Keratinocyte (primary cell): ENCODE data around the gene HPCAL4. TPM values are rescaled to one million over a fixed set of nuclear protein-coding genes. Genes with fewer than 3 reads are reported as not detected.

Experiments used
- DNase-seq: peaks from one replicate; pipeline ENCODE4 v3.0.0-alpha.2; 2011; ENCODE audit warnings: low read depth, missing footprints, low spot score
- FAIRE-seq: peaks from 2 replicates; lab custom pipeline; 2011; peaks lifted over from hg19 to GRCh38; lab: Jason Lieb, UNC
- H2AFZ ChIP-seq: 2 replicates; pipeline ENCODE4 v1.6.0; 2012; ENCODE audit warnings: low read length, control low read depth, inconsistent platforms; ENCODE audit not compliant: control insufficient read depth
- H3K27ac ChIP-seq: 2 replicates; pipeline ENCODE4 v1.5.1; 2011; ENCODE audit warnings: low read length; ENCODE audit not compliant: control insufficient read depth, insufficient read depth
- H3K27me3 ChIP-seq: 3 replicates; pipeline ENCODE4 v1.6.0; 2011; ENCODE audit warnings: low read length; ENCODE audit not compliant: control insufficient read depth, insufficient read depth; ENCODE audit errors: extremely low read depth
- H3K36me3 ChIP-seq, 2 experiments: 2 replicates in 1 of 2; 3 replicates in 1 of 2; pipeline ENCODE4 v1.5.1; 2011; ENCODE audit warnings: low read length in 2 of 2, mild to moderate bottlenecking in 1 of 2; ENCODE audit not compliant: control insufficient read depth in 2 of 2, insufficient read depth in 2 of 2; ENCODE audit errors: extremely low read depth in 1 of 2
- H3K4me1 ChIP-seq: 3 replicates; pipeline ENCODE4 v1.5.1; 2011; ENCODE audit warnings: low read length; ENCODE audit not compliant: control insufficient read depth, insufficient read depth; ENCODE audit errors: extremely low read depth
- H3K4me2 ChIP-seq: 3 replicates; pipeline ENCODE4 v1.6.0; 2011; ENCODE audit warnings: low read depth, low read length; ENCODE audit not compliant: control insufficient read depth, insufficient read depth; ENCODE audit errors: extremely low read depth
- H3K4me3 ChIP-seq, 3 experiments: fragments of 200-600 bp in 1 of 3; sonication (generic) in 1 of 3; 2 replicates in 2 of 3; 3 replicates in 1 of 3; pipeline ENCODE4 v1.5.1; 2011 to 2016; ENCODE audit warnings: low read length in 3 of 3, mild to moderate bottlenecking in 3 of 3, control low read depth in 2 of 3, inconsistent platforms in 1 of 3, low read depth in 1 of 3, mixed read lengths in 1 of 3, mixed run types in 1 of 3, moderate library complexity in 1 of 3; ENCODE audit not compliant: control insufficient read depth in 2 of 3, insufficient read depth in 2 of 3; ENCODE audit errors: extremely low read depth in 1 of 3
- H3K79me2 ChIP-seq: 2 replicates; pipeline ENCODE4 v1.6.0; 2012; ENCODE audit warnings: low read length; ENCODE audit not compliant: control insufficient read depth, insufficient read depth
- H3K9ac ChIP-seq: 3 replicates; pipeline ENCODE4 v1.6.0; 2011; ENCODE audit warnings: low read length; ENCODE audit not compliant: control insufficient read depth, insufficient read depth; ENCODE audit errors: extremely low read depth
- H3K9me1 ChIP-seq: 3 replicates; pipeline ENCODE4 v1.6.0; 2011; ENCODE audit warnings: low read length; ENCODE audit not compliant: control insufficient read depth, insufficient read depth; ENCODE audit errors: extremely low read depth
- H3K9me3 ChIP-seq: 2 replicates; pipeline ENCODE4 v1.5.1; 2012; ENCODE audit warnings: low read depth, low read length; ENCODE audit not compliant: control insufficient read depth
- H4K20me1 ChIP-seq: 3 replicates; pipeline ENCODE4 v1.6.0; 2011; ENCODE audit warnings: low read length; ENCODE audit not compliant: control insufficient read depth, insufficient read depth; ENCODE audit errors: extremely low read depth
- EZH2 ChIP-seq: IDR thresholded peaks from one replicate; pipeline ENCODE4 v1.6.1; 2012; ENCODE audit warnings: inconsistent platforms, mild to moderate bottlenecking, low read length, moderate library complexity
- dilution Hi-C: fragments of 300-500 bp; cut with MboI; formaldehyde crosslinking; loops from one replicate; pipeline ENCODE4 v1.7.0; 2020; ENCODE audit warnings: low sequenced_read_pairs; ENCODE audit not compliant: extremely low pct_ligation_motif_present
- polyA plus RNA-seq, 5 experiments: library from polyadenylated mRNA; depleted of rRNA in 3 of 5; stranded (reverse) in 3 of 5; stranded (forward) in 1 of 5; unstranded in 1 of 5; fragments of >200 nt; gene quantifications; 1 replicate in 1 of 5; 2 replicates in 3 of 5; 3 replicates in 1 of 5; pipeline versions ENCODE4 v1.2.1 to v1.2.3, GENCODE V29; 2011 to 2012; ENCODE audit warnings: missing spikeins in 2 of 5, low read depth in 1 of 5, low replicate concordance in 1 of 5
- TF ChIP-seq, protein P1 (sequence below), 3 experiments: IDR thresholded peaks in 1 of 3; conservative IDR thresholded peaks in 1 of 3; optimal IDR thresholded peaks in 1 of 3; 2 replicates in 2 of 3; 3 replicates in 1 of 3; pipeline versions ENCODE3 to v1.5.1; 2011; ENCODE audit warnings: low read length in 3 of 3, mild to moderate bottlenecking in 3 of 3, moderate library complexity in 2 of 3, control low read depth in 1 of 3, inconsistent platforms in 1 of 3; ENCODE audit not compliant: insufficient read depth in 2 of 3; ENCODE audit errors: extremely low read depth in 1 of 3

Gene HPCAL4
- polyA plus RNA-seq, 1 donor (not counting 4 experiments of a cell fraction or from before 2014, with no cell fraction given), result not detected

DNA sequence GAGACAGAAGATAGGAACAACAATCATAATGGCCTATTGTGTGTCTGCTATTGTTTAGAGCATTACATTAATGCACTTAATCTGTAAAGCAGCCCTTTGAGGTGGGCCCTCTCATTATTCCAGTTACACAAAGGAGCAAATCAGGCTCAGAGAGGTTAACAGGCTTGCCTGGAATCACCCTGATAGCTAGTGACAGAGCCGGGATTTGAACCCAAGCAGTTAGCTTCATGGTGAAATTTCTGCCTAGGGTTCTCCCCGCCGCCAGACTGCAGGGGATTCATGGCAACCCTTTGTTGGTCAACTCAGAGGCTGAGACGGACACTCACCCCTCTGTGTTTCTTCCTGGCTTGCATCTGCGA lies 58.9 kb downstream of the HPCAL4 start:
- Histone ChIP-seq H3K9ac (no peak overlapping the region), H3K4me3 (no peak overlapping the region), H3K4me2 (no peak overlapping the region), H3K27ac (no peak overlapping the region), H3K79me2 (no peaks in the 10 kb centered on the region), H3K27me3 (peaks cover 50% of the 10 kb centered on the region), H3K36me3 (no peaks in the 10 kb centered on the region), H2AFZ (no peak overlapping the region), H3K9me3 (no peaks in the 10 kb centered on the region), H3K9me1 (no peaks in the 10 kb centered on the region), H3K4me1 (no peaks in the 10 kb centered on the region), H4K20me1 (no peaks in the 10 kb centered on the region)
- no peak for DNase-seq
- no peak for TF ChIP-seq EZH2
- TF ChIP-seq, protein P1, sequence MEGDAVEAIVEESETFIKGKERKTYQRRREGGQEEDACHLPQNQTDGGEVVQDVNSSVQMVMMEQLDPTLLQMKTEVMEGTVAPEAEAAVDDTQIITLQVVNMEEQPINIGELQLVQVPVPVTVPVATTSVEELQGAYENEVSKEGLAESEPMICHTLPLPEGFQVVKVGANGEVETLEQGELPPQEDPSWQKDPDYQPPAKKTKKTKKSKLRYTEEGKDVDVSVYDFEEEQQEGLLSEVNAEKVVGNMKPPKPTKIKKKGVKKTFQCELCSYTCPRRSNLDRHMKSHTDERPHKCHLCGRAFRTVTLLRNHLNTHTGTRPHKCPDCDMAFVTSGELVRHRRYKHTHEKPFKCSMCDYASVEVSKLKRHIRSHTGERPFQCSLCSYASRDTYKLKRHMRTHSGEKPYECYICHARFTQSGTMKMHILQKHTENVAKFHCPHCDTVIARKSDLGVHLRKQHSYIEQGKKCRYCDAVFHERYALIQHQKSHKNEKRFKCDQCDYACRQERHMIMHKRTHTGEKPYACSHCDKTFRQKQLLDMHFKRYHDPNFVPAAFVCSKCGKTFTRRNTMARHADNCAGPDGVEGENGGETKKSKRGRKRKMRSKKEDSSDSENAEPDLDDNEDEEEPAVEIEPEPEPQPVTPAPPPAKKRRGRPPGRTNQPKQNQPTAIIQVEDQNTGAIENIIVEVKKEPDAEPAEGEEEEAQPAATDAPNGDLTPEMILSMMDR (optimal IDR thresholded peaks at IDR 0.05 in 1 of 3, IDR thresholded peaks at IDR 0.05 in 1 of 3, conservative IDR thresholded peaks at IDR 0.05 in 1 of 3; ENCODE audit: extremely low read depth in 1 of 3, insufficient read depth in 2 of 3, low read length in 3 of 3), result no peak
- dilution Hi-C loops, result no loop called here
- FAIRE-seq, result no peak

DNA sequence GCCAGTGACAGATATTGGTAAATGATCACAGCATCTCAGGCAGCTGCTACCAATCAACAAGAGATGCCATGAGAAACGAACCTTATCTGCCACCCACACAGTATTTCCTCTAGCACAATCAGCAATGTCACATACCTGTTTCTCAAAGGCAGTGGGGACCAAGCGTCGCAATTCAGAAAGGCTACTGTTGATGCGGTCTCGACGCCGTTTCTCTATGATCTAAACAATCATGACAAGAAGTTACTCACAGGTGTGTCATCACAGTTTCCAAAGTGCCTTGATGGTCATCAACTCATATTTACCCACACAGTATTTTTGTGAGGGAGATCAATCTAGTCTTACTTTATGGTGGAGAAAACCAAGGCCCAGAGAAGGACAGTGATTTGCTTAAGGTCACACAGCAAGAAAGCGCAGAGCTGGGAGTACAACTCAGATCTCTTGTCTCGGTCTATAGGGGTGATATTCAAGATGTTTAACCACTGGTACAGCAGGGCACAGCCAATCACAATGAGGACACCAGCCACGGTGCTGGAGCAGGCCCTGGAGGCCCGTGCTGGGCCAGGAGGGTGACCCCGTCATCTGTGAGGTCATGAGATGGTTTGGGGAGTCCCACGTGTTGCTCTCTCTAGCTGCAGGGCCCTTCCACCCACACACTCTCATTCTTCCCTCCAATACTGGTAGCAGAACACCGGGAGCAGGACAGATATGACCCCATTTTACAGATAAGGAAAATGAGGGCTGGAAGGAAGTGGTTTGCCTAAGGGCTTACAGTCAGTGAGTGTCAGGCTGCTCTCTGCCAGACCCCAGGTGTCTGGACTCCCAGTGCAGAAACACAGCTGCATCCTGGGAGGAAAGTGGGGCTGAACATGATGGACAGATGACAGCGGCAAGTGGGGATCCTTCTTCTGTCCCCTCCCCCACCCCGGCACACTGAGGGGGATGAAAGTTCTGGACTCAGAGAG lies 59.6 kb downstream of the HPCAL4 start:
- no peaks in the 10 kb centered on the region for H3K9me1 ChIP-seq

More for the DNA sequence above, 59.6 kb downstream of the HPCAL4 start:
- H2AFZ ChIP-seq, result no peak overlapping the region
- no peak overlapping the region for H3K27ac ChIP-seq
- DNase-seq (no peak), FAIRE-seq (no peak)
- dilution Hi-C loops, result no loop called here
- H3K9ac ChIP-seq, result no peak overlapping the region
- H4K20me1 ChIP-seq, result no peaks in the 10 kb centered on the region
- H3K79me2 ChIP-seq, result no peaks in the 10 kb centered on the region
- TF ChIP-seq EZH2, result no peak
- TF ChIP-seq, protein P1 (optimal IDR thresholded peaks at IDR 0.05 in 1 of 3, IDR thresholded peaks at IDR 0.05 in 1 of 3, conservative IDR thresholded peaks at IDR 0.05 in 1 of 3; ENCODE audit: extremely low read depth in 1 of 3, insufficient read depth in 2 of 3, low read length in 3 of 3), result no peak
- no peak overlapping the region for H3K4me2 ChIP-seq
- peaks cover 55% of the 10 kb centered on the region for H3K27me3 ChIP-seq
- H3K9me3 ChIP-seq, result no peaks in the 10 kb centered on the region
- no peaks in the 10 kb centered on the region for H3K36me3 ChIP-seq
- no peak overlapping the region for H3K4me3 ChIP-seq
- H3K4me1 ChIP-seq, result no peaks in the 10 kb centered on the region
